ENCODE measurements around the gene BRME1. TPM values are rescaled to one million over a fixed set of nuclear protein-coding genes. Genes with fewer than 3 reads are reported as not detected.
A peak's percentile ranks its signal among the peaks of the same experiment; 100 is the strongest.

BRME1 gene
- total and polyA plus RNA-seq, 2 of the 13 experiments (the other 11 are each of a cell fraction or from before 2014, with no cell fraction given), result 0.74 to 1.5 TPM

- no peaks in the 10 kb centered on the region for H4K20me1 ChIP-seq (ENCODE audit: insufficient read depth, low read length)
- no peak overlapping the region for H3K27ac ChIP-seq (ENCODE audit: extremely low read length, insufficient read depth, low read length)
- H3K9me3 ChIP-seq (ENCODE audit: low read length), result no peaks in the 10 kb centered on the region
- ChIA-PET POLR2A (interaction anchor here (1.0 kb wide), 1 partner anchor 7 kb away, joined by 3 read pairs; no protein-coding TSS in a partner anchor), CTCF (ENCODE audit: low intra/inter-chr PET ratio, low total read pairs) (no interaction called here)
- peaks cover 0 to 9% of the 10 kb centered on the region in 2 experiments; a peak in 1 of 5 replicates for H3K27me3 ChIP-seq (ENCODE audit: control insufficient read depth in 1 of 2, insufficient read depth in 2 of 2, low read length in 2 of 2)
- H3K36me3 ChIP-seq (replicated peaks in 1 of 2; ENCODE audit: control insufficient read depth in 1 of 2, insufficient read depth in 2 of 2, low read length in 2 of 2), result no peaks in the 10 kb centered on the region
- no TSS peak for BruUV-seq (replicated peaks)
- 11% methylated on average over 16 of the region's 82 CpGs for WGBS (ENCODE audit: low lambda C conversion rate)
- no peak for FAIRE-seq
- no peak for DNase-seq (ENCODE audit: low spot score)
- H2AFZ ChIP-seq (ENCODE audit: low read length), result no peak overlapping the region
- no peaks in the 10 kb centered on the region for H3K79me2 ChIP-seq (ENCODE audit: insufficient read depth, low read length)
- intact Hi-C loops (cut with micrococcal nuclease; ENCODE audit: unreplicated experiment), result no loop called here
- peaks cover 34% of the 10 kb centered on the region for H3K4me1 ChIP-seq (ENCODE audit: insufficient read depth, low read length)
- in situ Hi-C loops (cut with HindIII; ENCODE audit: extremely low pct_ligation_motif_present, low pct_unique_long_range_greater_than_20kb), result no loop called here
- no peak for ATAC-seq
- H3K4me2 ChIP-seq (ENCODE audit: low read depth, low read length), result peak overlapping the region; percentile 70
- peak overlapping the region; percentile 69 to 71 (median 70) for H3K4me3 ChIP-seq (replicated peaks in 1 of 3; ENCODE audit: insufficient read depth in 1 of 3, low read depth in 2 of 3, low read length in 3 of 3)
- peak overlapping the region; percentile 49; the same call in 1 of the 2 replicates for H3K9ac ChIP-seq (ENCODE audit: insufficient read depth, low read depth, low read length)
- TF ChIP-seq HNRNPLL (IDR thresholded peaks at IDR 0.05; ENCODE audit: low read depth, low read length, poor library complexity, severe bottlenecking) (peak; percentile 32), ZFY (CRISPR knock-in tag; IDR thresholded peaks at IDR 0.05) (peak; percentile 54; the same call in 1 of the 2 replicates), CREBL2 (CRISPR knock-in tag; IDR thresholded peaks at IDR 0.05; ENCODE audit: borderline replicate concordance) (no peak), HOXA3 (CRISPR knock-in tag; IDR thresholded peaks at IDR 0.05) (0 out of 2 replicates have a peak, but pooled peaks have one; percentile 25), ZNF652 (CRISPR knock-in tag; IDR thresholded peaks at IDR 0.05; ENCODE audit: borderline replicate concordance, low read depth) (no peak), SAFB2 (CRISPR knock-in tag; IDR thresholded peaks at IDR 0.05; ENCODE audit: borderline replicate concordance, low read depth) (no peak), ZSCAN21 (CRISPR knock-in tag; IDR thresholded peaks at IDR 0.05; ENCODE audit: borderline replicate concordance) (no peak), IKZF5 (CRISPR knock-in tag; IDR thresholded peaks at IDR 0.05) (no peak), SMAD3 (CRISPR knock-in tag; IDR thresholded peaks at IDR 0.05) (no peak), ZFX (CRISPR knock-in tag; IDR thresholded peaks at IDR 0.05; ENCODE audit: low read depth) (peak; percentile 57; the same call in 1 of the 2 replicates), YY1 (IDR thresholded peaks at IDR 0.05; ENCODE audit: insufficient read depth, insufficient replicate concordance, low read depth, low read length) (peak; percentile 5), ZNF574 (CRISPR knock-in tag; IDR thresholded peaks at IDR 0.05) (no peak), ETV5 (CRISPR knock-in tag; IDR thresholded peaks at IDR 0.05; ENCODE audit: borderline replicate concordance) (peak; percentile 55; the same call in 1 of the 2 replicates)
- TF ChIP-seq, protein P1, sequence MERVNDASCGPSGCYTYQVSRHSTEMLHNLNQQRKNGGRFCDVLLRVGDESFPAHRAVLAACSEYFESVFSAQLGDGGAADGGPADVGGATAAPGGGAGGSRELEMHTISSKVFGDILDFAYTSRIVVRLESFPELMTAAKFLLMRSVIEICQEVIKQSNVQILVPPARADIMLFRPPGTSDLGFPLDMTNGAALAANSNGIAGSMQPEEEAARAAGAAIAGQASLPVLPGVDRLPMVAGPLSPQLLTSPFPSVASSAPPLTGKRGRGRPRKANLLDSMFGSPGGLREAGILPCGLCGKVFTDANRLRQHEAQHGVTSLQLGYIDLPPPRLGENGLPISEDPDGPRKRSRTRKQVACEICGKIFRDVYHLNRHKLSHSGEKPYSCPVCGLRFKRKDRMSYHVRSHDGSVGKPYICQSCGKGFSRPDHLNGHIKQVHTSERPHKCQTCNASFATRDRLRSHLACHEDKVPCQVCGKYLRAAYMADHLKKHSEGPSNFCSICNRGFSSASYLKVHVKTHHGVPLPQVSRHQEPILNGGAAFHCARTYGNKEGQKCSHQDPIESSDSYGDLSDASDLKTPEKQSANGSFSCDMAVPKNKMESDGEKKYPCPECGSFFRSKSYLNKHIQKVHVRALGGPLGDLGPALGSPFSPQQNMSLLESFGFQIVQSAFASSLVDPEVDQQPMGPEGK (CRISPR knock-in tag; IDR thresholded peaks at IDR 0.05), result peak; percentile 38; the same call in 1 of the 2 replicates
- TF ChIP-seq, protein P2, sequence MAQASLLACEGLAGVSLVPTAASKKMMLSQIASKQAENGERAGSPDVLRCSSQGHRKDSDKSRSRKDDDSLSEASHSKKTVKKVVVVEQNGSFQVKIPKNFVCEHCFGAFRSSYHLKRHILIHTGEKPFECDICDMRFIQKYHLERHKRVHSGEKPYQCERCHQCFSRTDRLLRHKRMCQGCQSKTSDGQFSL (CRISPR knock-in tag; IDR thresholded peaks at IDR 0.05), result peak; percentile 59; the same call in 1 of the 2 replicates
These were observed 40.1 kb downstream of the BRME1 start for GRCh38 chr19:13865571-13866462.
